Measurements from ENCODE around the gene INPP4B.
"Not testable (repeated sequence)": the region's sequence is repeated elsewhere in the genome, so short reads cannot be mapped to it uniquely, and the experiment has no call there.

INPP4B gene

GRCh38 chr4:142408003-142408441, 438.1 kb downstream of the INPP4B start:
- H3K36me3 Mint-ChIP-seq: peaks cover 3% of the 10 kb centered on the region
- peak overlapping the region; percentile 100 for H3K27ac Mint-ChIP-seq
- DNase-seq: no peak
- H3K4me1 Mint-ChIP-seq: peaks cover 61% of the 10 kb centered on the region
- no peaks in the 10 kb centered on the region for H3K27me3 Mint-ChIP-seq
- H3K4me3 Mint-ChIP-seq: no peak overlapping the region
- no peaks in the 10 kb centered on the region for H3K9me3 Mint-ChIP-seq
- CTCF ChIA-PET: interaction anchor here (0.7 to 6.2 kb wide), 4 partner anchors 9 to 76 kb away, joined by 3 to 39 read pairs (median 14); no protein-coding TSS in a partner anchor

DNA sequence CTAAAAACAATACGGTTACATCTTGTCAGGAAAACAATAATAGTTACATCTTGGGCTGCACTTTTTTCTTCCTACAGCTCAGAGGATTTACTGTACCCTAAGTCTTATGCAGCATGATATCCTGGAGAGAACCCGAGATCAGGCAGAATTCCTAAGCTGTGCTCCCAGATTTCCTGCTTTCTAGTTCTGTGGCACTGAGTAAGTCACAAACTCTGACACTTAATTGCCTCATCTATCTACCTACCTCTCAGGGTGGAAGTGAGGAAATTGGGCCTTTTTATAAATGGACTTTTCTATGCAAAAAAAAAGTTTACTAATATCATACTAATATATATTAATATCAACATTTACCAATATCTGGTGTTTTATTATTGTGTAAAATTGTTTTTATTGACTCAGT, 438.5 kb downstream of the INPP4B start:
- CTCF ChIA-PET: interaction anchor here (0.8 to 6.2 kb wide), 8 partner anchors 9 to 160 kb away, joined by 3 to 39 read pairs (median 4); no protein-coding TSS in a partner anchor
- Mint-ChIP-seq H3K9me3 (no peaks in the 10 kb centered on the region), H3K27me3 (no peaks in the 10 kb centered on the region), H3K4me1 (peaks cover 63% of the 10 kb centered on the region), H3K27ac (peak overlapping the region; percentile 100), H3K4me3 (peak overlapping the region; percentile 97), H3K36me3 (peaks cover 7% of the 10 kb centered on the region)
- DNase-seq: no peak

DNA sequence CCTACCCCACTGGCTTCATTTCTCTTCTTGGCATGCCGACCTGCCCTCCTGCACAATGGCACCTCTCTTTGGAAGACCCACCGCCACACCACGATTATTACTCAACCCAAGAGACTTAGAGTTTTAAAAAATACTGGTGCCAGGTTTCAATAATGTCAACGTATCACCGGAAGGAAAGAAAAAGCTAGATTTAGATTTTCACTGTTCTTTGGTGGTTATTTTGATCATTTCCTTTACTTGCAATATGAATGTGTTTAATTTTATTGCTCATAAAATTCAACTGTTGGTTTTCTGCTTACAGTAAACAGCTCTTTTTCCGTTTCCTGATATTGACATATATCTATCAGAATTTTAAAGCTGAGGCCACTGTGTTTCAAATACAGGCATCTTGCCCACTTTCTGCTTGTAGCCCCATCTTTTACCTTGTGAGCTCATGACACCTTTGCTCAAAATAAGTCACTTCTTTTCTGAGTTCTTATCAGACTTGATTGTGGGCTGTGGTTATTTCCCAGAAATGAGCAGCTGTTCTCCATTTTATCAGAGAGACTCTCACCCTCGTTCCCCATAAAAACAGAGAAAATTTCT, 439.1 kb downstream of the INPP4B start:
- H3K4me1 Mint-ChIP-seq: peaks cover 66% of the 10 kb centered on the region
- DNase-seq: peak; percentile 45
- H3K9me3 Mint-ChIP-seq: no peaks in the 10 kb centered on the region

DNA sequence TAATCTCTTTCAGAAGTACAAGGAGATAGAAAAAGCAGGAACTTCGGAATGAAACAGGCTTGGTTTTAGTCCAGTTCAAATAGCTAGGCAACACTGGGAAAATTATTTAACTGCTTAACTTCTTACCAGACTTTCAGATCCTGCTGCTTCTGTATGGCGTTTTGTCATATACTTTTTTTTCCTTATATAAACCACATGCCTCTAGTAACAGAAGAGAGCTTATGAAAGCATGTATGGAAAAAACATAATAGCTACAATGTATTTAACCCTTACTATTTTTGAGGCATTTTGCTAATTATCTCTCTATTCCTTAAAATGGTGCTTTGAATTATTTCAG, 439.6 kb downstream of the INPP4B start:
- DNase-seq: no peak
- no peaks in the 10 kb centered on the region for H3K9me3 Mint-ChIP-seq
- peaks cover 69% of the 10 kb centered on the region for H3K4me1 Mint-ChIP-seq
- CTCF ChIA-PET: interaction anchor here (1.1 to 6.2 kb wide), 8 partner anchors 11 to 161 kb away, joined by 3 to 39 read pairs (median 4); no protein-coding TSS in a partner anchor
- H3K27ac Mint-ChIP-seq: peak overlapping the region; percentile 100
- peaks cover 18% of the 10 kb centered on the region for H3K36me3 Mint-ChIP-seq
- H3K4me3 Mint-ChIP-seq: peak overlapping the region; percentile 97
- no peaks in the 10 kb centered on the region for H3K27me3 Mint-ChIP-seq

More for the DNA sequence above, 439.1 kb downstream of the INPP4B start:
- H3K36me3 Mint-ChIP-seq: peaks cover 13% of the 10 kb centered on the region
- H3K27ac Mint-ChIP-seq: peak overlapping the region; percentile 100
- H3K4me3 Mint-ChIP-seq: peak overlapping the region; percentile 97
- no peaks in the 10 kb centered on the region for H3K27me3 Mint-ChIP-seq
- CTCF ChIA-PET: interaction anchor here (0.8 to 6.2 kb wide), 10 partner anchors 10 to 160 kb away, joined by 3 to 39 read pairs (median 4); no protein-coding TSS in a partner anchor

DNA sequence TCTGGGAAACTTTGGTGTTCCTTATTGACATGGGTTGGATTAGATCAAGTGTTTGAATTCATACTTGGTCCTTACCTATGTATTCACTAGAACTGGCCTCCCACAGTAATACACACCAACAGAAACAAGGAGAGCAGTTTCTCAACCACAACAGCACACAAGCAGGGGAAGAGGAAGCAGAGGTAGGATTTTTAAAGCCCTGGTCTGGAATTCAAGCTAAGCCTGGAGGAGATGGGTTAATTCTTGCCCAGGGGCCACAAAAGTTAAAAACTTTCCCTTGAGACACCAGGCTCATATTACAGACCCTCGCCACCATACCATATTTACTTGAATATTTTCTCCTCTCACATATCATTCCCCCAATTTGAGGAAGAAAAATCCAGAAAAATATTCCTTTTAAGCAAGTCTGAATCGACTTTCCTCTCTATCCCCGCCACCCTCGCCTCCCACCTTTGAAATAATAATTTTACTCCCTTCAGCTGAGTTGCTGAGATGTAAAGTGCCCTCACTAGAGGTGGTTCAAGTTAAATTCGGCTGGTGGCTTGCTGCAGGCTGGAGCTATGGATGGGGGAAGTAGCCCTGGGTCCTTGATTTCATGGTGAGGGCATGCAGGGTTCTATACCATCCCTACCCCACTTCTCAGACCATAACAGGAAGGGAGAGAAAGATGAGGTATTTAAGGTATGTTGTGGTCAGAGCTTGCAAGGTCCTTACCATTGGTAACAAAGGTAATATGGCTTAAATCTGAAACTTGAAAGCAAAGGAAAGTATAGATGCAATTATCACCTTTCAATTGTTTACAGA, 440.2 kb downstream of the INPP4B start:
- peak; percentile 30 for DNase-seq
- CTCF ChIA-PET: interaction anchor here (0.9 to 6.2 kb wide), 11 partner anchors 9 to 307 kb away, joined by 3 to 39 read pairs (median 4); no protein-coding TSS in a partner anchor

DNA sequence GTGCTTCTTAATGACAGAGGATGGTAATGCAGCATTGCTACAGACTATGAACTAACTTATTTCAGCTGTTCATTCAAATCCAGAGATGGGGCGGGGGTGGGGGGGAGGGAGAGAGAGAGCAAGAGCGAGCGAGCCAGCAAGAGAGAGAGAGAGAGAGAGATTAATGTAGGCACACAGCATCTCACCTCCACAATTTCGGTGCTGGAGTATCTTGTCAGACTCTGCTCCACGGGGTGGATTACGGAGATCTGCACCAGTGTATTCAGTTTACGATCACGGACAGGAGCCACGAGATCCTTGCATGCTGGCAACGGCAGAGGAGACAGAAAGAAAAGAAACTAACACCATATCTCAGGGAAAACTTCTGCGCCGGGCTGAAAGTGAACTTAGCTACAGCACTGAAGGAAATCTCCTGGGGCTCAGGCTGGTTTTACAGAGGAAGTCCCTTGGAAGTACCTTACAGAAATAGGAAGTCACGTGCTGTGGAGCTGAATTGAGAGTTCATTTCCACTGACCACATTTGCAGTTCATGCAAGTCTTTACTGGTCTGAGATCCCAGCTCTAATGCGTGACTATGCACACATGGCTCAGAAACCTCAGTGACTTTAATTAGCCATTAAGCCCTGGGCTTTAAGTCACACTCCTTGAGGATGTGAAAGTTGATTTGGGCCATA, 440.9 kb downstream of the INPP4B start:
- Mint-ChIP-seq H3K27ac (peak overlapping the region; percentile 100), H3K9me3 (no peaks in the 10 kb centered on the region), H3K36me3 (peaks cover 27% of the 10 kb centered on the region), H3K27me3 (no peaks in the 10 kb centered on the region), H3K4me1 (peaks cover 72% of the 10 kb centered on the region), H3K4me3 (peak overlapping the region; percentile 97)
- CTCF ChIA-PET: interaction anchor here (0.9 to 6.2 kb wide), 9 partner anchors 10 to 308 kb away, joined by 3 to 39 read pairs (median 5); no protein-coding TSS in a partner anchor
- peak; percentile 73 for DNase-seq

More for the DNA sequence above, 440.2 kb downstream of the INPP4B start:
- Mint-ChIP-seq H3K27ac (peak overlapping the region; percentile 100), H3K27me3 (no peaks in the 10 kb centered on the region), H3K4me3 (peak overlapping the region; percentile 97), H3K36me3 (peaks cover 22% of the 10 kb centered on the region), H3K4me1 (peaks cover 68% of the 10 kb centered on the region), H3K9me3 (no peaks in the 10 kb centered on the region)

- H3K27ac Mint-ChIP-seq: peak overlapping the region; percentile 100
- CTCF ChIA-PET: interaction anchor here (1.1 to 1.8 kb wide), 2 partner anchors 12 to 21 kb away, joined by 5 read pairs; no protein-coding TSS in a partner anchor
- peak; percentile 61 for DNase-seq
- no peaks in the 10 kb centered on the region for H3K9me3 Mint-ChIP-seq
- H3K27me3 Mint-ChIP-seq: no peaks in the 10 kb centered on the region
- peak overlapping the region; percentile 97 for H3K4me3 Mint-ChIP-seq
- peaks cover 34% of the 10 kb centered on the region for H3K36me3 Mint-ChIP-seq
- peaks cover 73% of the 10 kb centered on the region for H3K4me1 Mint-ChIP-seq
Observed at GRCh38 chr4:142404191-142404611, 441.9 kb downstream of the INPP4B start.

DNA sequence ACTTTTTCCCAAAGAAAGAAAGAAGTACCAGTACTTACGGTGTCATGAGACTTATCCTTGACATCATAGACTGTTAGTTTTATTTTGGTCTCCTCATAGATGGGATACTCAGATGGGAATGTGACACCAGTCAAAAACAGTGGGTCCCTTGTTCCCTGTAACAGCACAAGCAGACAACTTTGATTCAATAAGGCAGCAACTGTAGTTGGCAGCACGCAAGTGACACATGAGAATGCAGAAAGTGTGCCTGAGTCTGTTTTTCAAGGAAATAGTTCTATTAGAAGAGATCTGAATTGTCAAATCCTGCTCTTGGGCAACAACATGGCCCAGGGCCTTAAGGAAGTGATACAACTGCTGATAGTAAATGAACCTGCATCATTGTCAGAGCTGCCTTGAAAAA, 443.2 kb downstream of the INPP4B start:
- peak overlapping the region; percentile 90 for H3K27ac Mint-ChIP-seq
- peaks cover 2% of the 10 kb centered on the region for H3K9me3 Mint-ChIP-seq
- H3K36me3 Mint-ChIP-seq: peaks cover 43% of the 10 kb centered on the region
- H3K4me1 Mint-ChIP-seq: peaks cover 69% of the 10 kb centered on the region
- peak overlapping the region; percentile 87 for H3K4me3 Mint-ChIP-seq
- DNase-seq: peak; percentile 31
- no peaks in the 10 kb centered on the region for H3K27me3 Mint-ChIP-seq
- CTCF ChIA-PET: interaction anchor here (0.7 to 1.8 kb wide), 4 partner anchors 11 to 48 kb away, joined by 3 to 5 read pairs (median 4); no protein-coding TSS in a partner anchor

- CTCF ChIA-PET: interaction anchor here (1.0 to 1.2 kb wide), 2 partner anchors 47 to 165 kb away, joined by 3 read pairs; no protein-coding TSS in a partner anchor
- peaks cover 67% of the 10 kb centered on the region for H3K4me1 Mint-ChIP-seq
- H3K27me3 Mint-ChIP-seq: no peaks in the 10 kb centered on the region
- H3K36me3 Mint-ChIP-seq: peaks cover 47% of the 10 kb centered on the region
- peaks cover 2% of the 10 kb centered on the region for H3K9me3 Mint-ChIP-seq
- peak overlapping the region; percentile 90 for H3K27ac Mint-ChIP-seq
- peak overlapping the region; percentile 87 for H3K4me3 Mint-ChIP-seq
- DNase-seq: no peak
Observed at GRCh38 chr4:142402156-142402555, 443.9 kb downstream of the INPP4B start.

DNA sequence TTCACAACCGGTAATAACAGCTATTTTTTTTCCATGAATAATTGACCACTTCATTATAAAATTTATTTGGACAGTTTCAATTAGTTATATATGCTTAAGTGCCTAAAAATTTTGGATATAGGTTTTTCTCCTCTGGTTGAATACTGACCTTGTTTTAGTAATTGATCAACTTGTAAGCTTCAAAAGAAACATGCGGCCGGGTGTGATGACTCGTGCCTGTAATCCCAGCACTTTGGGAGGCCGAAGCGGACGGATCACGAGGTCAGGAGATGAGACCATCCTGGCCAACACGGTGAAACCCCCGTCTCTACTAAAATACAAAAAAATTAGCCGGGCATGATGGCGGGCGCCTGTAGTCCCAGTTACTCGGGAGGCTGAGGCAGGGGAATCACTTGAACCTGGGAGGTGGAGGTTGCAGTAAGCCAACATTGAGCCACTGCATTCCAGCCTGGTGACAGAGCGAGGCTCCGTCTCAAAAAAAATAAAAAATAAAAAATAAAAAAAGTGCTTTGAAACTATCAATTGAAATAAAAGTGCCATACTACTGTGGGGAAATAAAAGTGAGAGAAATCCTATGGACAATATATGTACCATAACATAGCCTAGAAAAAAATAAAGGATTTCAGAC, 448.6 kb downstream of the INPP4B start:
- H3K27me3 Mint-ChIP-seq, DNase-seq, H3K9me3 Mint-ChIP-seq, H3K4me3 Mint-ChIP-seq: not testable (repeated sequence)
- peaks cover 83% of the 10 kb centered on the region for H3K36me3 Mint-ChIP-seq
- H3K4me1 Mint-ChIP-seq: peaks cover 82% of the 10 kb centered on the region
- peak overlapping the region; percentile 39 for H3K27ac Mint-ChIP-seq
- CTCF ChIA-PET: interaction anchor here (0.7 to 1.3 kb wide), 2 partner anchors 14 to 41 kb away, joined by 3 read pairs; no protein-coding TSS in a partner anchor

DNA sequence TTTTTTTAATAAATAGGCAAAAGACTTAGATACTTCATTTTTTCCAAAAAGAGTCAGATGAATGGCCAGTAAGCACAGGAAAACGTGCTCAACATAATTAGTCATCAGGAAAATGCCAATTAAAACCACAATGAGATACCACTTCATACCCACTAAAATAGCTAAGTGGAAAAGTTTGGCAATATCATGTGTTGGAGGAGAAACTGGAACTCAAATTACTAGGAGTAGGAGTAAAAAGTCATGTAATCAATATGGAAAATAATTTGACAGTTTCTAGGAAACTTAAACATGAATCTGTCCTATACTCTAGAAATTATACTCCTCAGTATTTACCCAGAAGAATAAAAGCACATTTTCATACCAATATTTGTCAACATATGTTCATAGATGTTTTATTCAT, 449.8 kb downstream of the INPP4B start:
- H3K4me1 Mint-ChIP-seq: peaks cover 81% of the 10 kb centered on the region

DNA sequence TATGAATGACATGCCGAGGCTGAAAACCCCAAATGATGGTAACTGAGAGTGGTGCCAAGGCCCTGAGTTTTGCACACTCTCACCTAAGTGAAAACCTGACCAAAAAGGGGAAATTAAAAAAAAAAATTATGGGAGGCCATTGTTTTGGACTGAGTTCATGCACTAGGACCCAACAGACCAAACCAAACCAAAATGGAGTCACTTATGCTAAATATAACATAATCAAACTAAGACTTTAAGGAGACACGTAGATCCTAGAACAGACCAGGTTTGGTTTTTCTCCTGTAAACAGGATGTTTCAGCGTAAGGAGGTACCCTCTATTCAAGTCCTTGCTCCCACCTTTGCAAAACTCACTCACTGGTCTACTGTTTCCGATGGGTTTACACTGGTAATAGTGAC, 453.0 kb downstream of the INPP4B start:
- DNase-seq: no peak
- Mint-ChIP-seq H3K4me1 (peaks cover 68% of the 10 kb centered on the region), H3K27ac (no peak overlapping the region), H3K36me3 (peaks cover 72% of the 10 kb centered on the region), H3K9me3 (peaks cover 6% of the 10 kb centered on the region), H3K4me3 (no peak overlapping the region), H3K27me3 (no peaks in the 10 kb centered on the region)
- CTCF ChIA-PET: no interaction called here

More for the DNA sequence above, 449.8 kb downstream of the INPP4B start:
- no peak for DNase-seq
- H3K27me3 Mint-ChIP-seq: no peaks in the 10 kb centered on the region
- H3K36me3 Mint-ChIP-seq: peaks cover 79% of the 10 kb centered on the region
- peaks cover 6% of the 10 kb centered on the region for H3K9me3 Mint-ChIP-seq
- peak overlapping the region; percentile 38 for H3K27ac Mint-ChIP-seq
- CTCF ChIA-PET: interaction anchor here (1.3 kb wide), 1 partner anchor 13 kb away, joined by 3 read pairs; no protein-coding TSS in a partner anchor
- peak overlapping the region; percentile 0 for H3K4me3 Mint-ChIP-seq

DNA sequence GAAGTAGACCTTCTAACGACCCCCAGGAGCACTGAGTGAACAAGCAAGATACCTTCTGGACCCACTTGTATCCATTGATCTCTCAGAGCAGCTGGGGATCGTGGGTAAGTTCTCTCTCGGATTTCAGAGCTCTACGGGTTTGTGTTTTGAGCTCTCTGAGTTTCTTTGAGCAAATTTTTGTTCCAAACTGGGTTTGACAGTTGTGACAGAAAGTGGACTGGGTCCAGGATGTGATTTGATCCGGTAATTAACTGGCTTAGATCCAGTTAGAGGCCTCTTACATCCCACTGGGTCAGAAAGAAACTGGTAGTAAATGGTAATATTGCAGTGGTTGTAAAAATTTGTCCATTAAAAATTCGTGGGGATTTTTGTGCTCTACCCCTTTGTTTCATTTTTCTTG, 459.2 kb downstream of the INPP4B start:
- H3K27me3 Mint-ChIP-seq: no peaks in the 10 kb centered on the region
- H3K4me3 Mint-ChIP-seq: no peak overlapping the region
- peaks cover 54% of the 10 kb centered on the region for H3K36me3 Mint-ChIP-seq
- DNase-seq: no peak
- peaks cover 6% of the 10 kb centered on the region for H3K9me3 Mint-ChIP-seq
- no peak overlapping the region for H3K27ac Mint-ChIP-seq
- CTCF ChIA-PET: no interaction called here
- peaks cover 54% of the 10 kb centered on the region for H3K4me1 Mint-ChIP-seq
